HEK293 (cell line): Measurements from ENCODE around the gene PRM3.
A peak's percentile ranks its signal among the peaks of the same experiment; 100 is the strongest.

Experiments used
- CTCF ChIP-seq: fragments of 450-650 bp; formaldehyde crosslinking; IDR thresholded peaks from 2 replicates; pipeline ENCODE4 v1.5.1; 2016; ENCODE audit warnings: missing biosample characterization, missing genetic modification characterization
- MEIS1 ChIP-seq: sonication (generic); formaldehyde crosslinking; IDR thresholded peaks from 2 replicates; pipeline ENCODE4 v1.8.1; 2022; ENCODE audit warnings: missing genetic modification reagents, mild to moderate bottlenecking, borderline replicate concordance
- MYNN ChIP-seq: fragments of 450-650 bp; formaldehyde crosslinking; IDR thresholded peaks from 2 replicates; pipeline ENCODE4 v1.5.1; 2016; ENCODE audit warnings: missing biosample characterization, missing genetic modification characterization, borderline replicate concordance
- PRDM4 ChIP-seq: fragments of 450-650 bp; formaldehyde crosslinking; IDR thresholded peaks from 2 replicates; pipeline ENCODE4 v1.5.1; 2017; ENCODE audit warnings: missing biosample characterization, missing genetic modification characterization
- PRDM6 ChIP-seq: fragments of 450-650 bp; formaldehyde crosslinking; IDR thresholded peaks from 2 replicates; pipeline ENCODE4 v1.5.1; 2017; ENCODE audit warnings: missing biosample characterization, missing genetic modification characterization
- REPIN1 ChIP-seq: fragments of 450-650 bp; formaldehyde crosslinking; IDR thresholded peaks from 2 replicates; pipeline ENCODE4 v1.5.1; 2017; ENCODE audit warnings: missing biosample characterization, missing genetic modification characterization, low read depth
- WT1 ChIP-seq: fragments of 450-650 bp; formaldehyde crosslinking; IDR thresholded peaks from 2 replicates; pipeline ENCODE4 v1.5.1; 2016; ENCODE audit warnings: missing biosample characterization, missing genetic modification characterization
- ZBTB48 ChIP-seq: fragments of 450-650 bp; formaldehyde crosslinking; IDR thresholded peaks from 2 replicates; pipeline ENCODE4 v1.5.1; 2016; ENCODE audit warnings: missing biosample characterization, missing genetic modification characterization
- ZBTB7A ChIP-seq: fragments of 450-650 bp; formaldehyde crosslinking; IDR thresholded peaks from 2 replicates; pipeline ENCODE4 v1.5.1; 2016; ENCODE audit warnings: low read depth, missing biosample characterization, missing genetic modification characterization
- ZNF132 ChIP-seq: fragments of 450-650 bp; formaldehyde crosslinking; IDR thresholded peaks from 2 replicates; pipeline ENCODE4 v1.5.1; 2017; ENCODE audit warnings: missing biosample characterization, missing genetic modification characterization, borderline replicate concordance
- ZNF18 ChIP-seq: fragments of 450-650 bp; formaldehyde crosslinking; IDR thresholded peaks from 2 replicates; pipeline ENCODE4 v1.5.1; 2016; ENCODE audit warnings: missing biosample characterization, missing genetic modification characterization
- ZNF19 ChIP-seq: fragments of 450-650 bp; formaldehyde crosslinking; IDR thresholded peaks from 2 replicates; pipeline ENCODE4; 2016; ENCODE audit warnings: missing biosample characterization, missing genetic modification characterization, low read depth
- ZNF2 ChIP-seq: fragments of 450-650 bp; formaldehyde crosslinking; IDR thresholded peaks from 2 replicates; pipeline ENCODE4 v1.5.1; 2016; ENCODE audit warnings: missing biosample characterization, missing genetic modification characterization
- ZNF202 ChIP-seq: fragments of 450-650 bp; formaldehyde crosslinking; IDR thresholded peaks from 2 replicates; pipeline ENCODE4 v1.5.1; 2016; ENCODE audit warnings: missing biosample characterization, missing genetic modification characterization, borderline replicate concordance
- ZNF239 ChIP-seq: fragments of 450-650 bp; formaldehyde crosslinking; IDR thresholded peaks from 2 replicates; pipeline ENCODE4 v1.5.1; 2016; ENCODE audit warnings: missing biosample characterization, missing genetic modification characterization
- ZNF394 ChIP-seq: fragments of 450-650 bp; formaldehyde crosslinking; IDR thresholded peaks from 2 replicates; pipeline ENCODE4 v1.5.1; 2016; ENCODE audit warnings: missing biosample characterization, missing genetic modification characterization, mild to moderate bottlenecking, moderate library complexity, borderline replicate concordance
- ZNF423 ChIP-seq: fragments of 450-650 bp; formaldehyde crosslinking; IDR thresholded peaks from 2 replicates; pipeline ENCODE4 v1.5.1; 2016; ENCODE audit warnings: missing biosample characterization, missing genetic modification characterization
- ZNF501 ChIP-seq: fragments of 450-650 bp; formaldehyde crosslinking; IDR thresholded peaks from 2 replicates; pipeline ENCODE4 v1.5.1; 2016; ENCODE audit warnings: missing biosample characterization, missing genetic modification characterization
- ZNF514 ChIP-seq: fragments of 450-650 bp; formaldehyde crosslinking; IDR thresholded peaks from 2 replicates; pipeline ENCODE4 v1.5.1; 2016; ENCODE audit warnings: missing biosample characterization, missing genetic modification characterization
- ZNF548 ChIP-seq: fragments of 450-650 bp; formaldehyde crosslinking; IDR thresholded peaks from 2 replicates; pipeline ENCODE4 v1.5.1; 2016; ENCODE audit warnings: missing biosample characterization, missing genetic modification characterization
- ZNF549 ChIP-seq: fragments of 450-650 bp; IDR thresholded peaks from 2 replicates; pipeline ENCODE4 v1.5.1; 2018; ENCODE audit warnings: missing biosample characterization, missing genetic modification characterization, mild to moderate bottlenecking, inconsistent platforms, moderate library complexity
- ZNF621 ChIP-seq: fragments of 450-650 bp; formaldehyde crosslinking; IDR thresholded peaks from 2 replicates; pipeline ENCODE4 v1.5.1; 2017; ENCODE audit warnings: missing biosample characterization, missing genetic modification characterization
- ZNF639 ChIP-seq: fragments of 450-650 bp; formaldehyde crosslinking; IDR thresholded peaks from 2 replicates; pipeline ENCODE4 v1.5.1; 2016; ENCODE audit warnings: missing biosample characterization, missing genetic modification characterization
- ZNF654 ChIP-seq: fragments of 450-650 bp; formaldehyde crosslinking; IDR thresholded peaks from 2 replicates; pipeline ENCODE4 v1.5.1; 2016; ENCODE audit warnings: low read depth, missing biosample characterization, missing genetic modification characterization
- ZNF768 ChIP-seq: fragments of 450-650 bp; formaldehyde crosslinking; IDR thresholded peaks from 2 replicates; pipeline ENCODE4 v1.5.1; 2018; ENCODE audit warnings: missing biosample characterization, mild to moderate bottlenecking, missing genetic modification characterization
- ZNF776 ChIP-seq: fragments of 450-650 bp; formaldehyde crosslinking; IDR thresholded peaks from 2 replicates; pipeline ENCODE4 v1.5.0; 2017; ENCODE audit warnings: missing biosample characterization, missing genetic modification characterization, borderline replicate concordance
- ZNF792 ChIP-seq: fragments of 450-650 bp; formaldehyde crosslinking; IDR thresholded peaks from 2 replicates; pipeline ENCODE4 v1.5.1; 2016; ENCODE audit warnings: missing biosample characterization, missing genetic modification characterization
- ZNF837 ChIP-seq: fragments of 450-650 bp; formaldehyde crosslinking; IDR thresholded peaks from 2 replicates; pipeline ENCODE4 v1.5.1; 2016; ENCODE audit warnings: missing biosample characterization, missing genetic modification characterization
- ZNF843 ChIP-seq: fragments of 450-650 bp; formaldehyde crosslinking; IDR thresholded peaks from 2 replicates; pipeline ENCODE4 v1.5.1; 2016; ENCODE audit warnings: missing biosample characterization, missing genetic modification characterization
- ZSCAN16 ChIP-seq: fragments of 450-650 bp; formaldehyde crosslinking; IDR thresholded peaks from 2 replicates; pipeline ENCODE4 v1.5.1; 2016; ENCODE audit warnings: missing biosample characterization, missing genetic modification characterization
- ZSCAN4 ChIP-seq: fragments of 450-650 bp; formaldehyde crosslinking; IDR thresholded peaks from 2 replicates; pipeline ENCODE4 v1.5.1; 2017; ENCODE audit warnings: missing biosample characterization, missing genetic modification characterization

PRM3 gene

GRCh38 chr16:11257131-11257938, 16.1 kb downstream of the PRM3 start (continued):
- TF ChIP-seq ZNF792 (tag by site-specific recombination), result no peak
- peak; percentile 11; the same call in 1 of the 2 replicates for TF ChIP-seq ZNF394 (tag by site-specific recombination)
- TF ChIP-seq ZNF202 (tag by site-specific recombination), result no peak
- TF ChIP-seq MYNN (tag by site-specific recombination), result no peak
- no peak for TF ChIP-seq ZNF19 (tag by site-specific recombination)
- TF ChIP-seq ZNF2 (tag by site-specific recombination), result peak; percentile 71; the same call in 1 of the 2 replicates
- TF ChIP-seq REPIN1 (tag by site-specific recombination), result no peak
- TF ChIP-seq ZNF621 (tag by site-specific recombination), result no peak
- no peak for TF ChIP-seq ZNF843
- TF ChIP-seq ZNF549 (tag by site-specific recombination), result no peak
- peak; percentile 80 for TF ChIP-seq CTCF (tag by site-specific recombination)
- no peak for TF ChIP-seq PRDM6
- no peak for TF ChIP-seq ZSCAN4 (tag by site-specific recombination)
- TF ChIP-seq ZNF654 (tag by site-specific recombination), result peak; percentile 83
- TF ChIP-seq PRDM4 (tag by site-specific recombination), result no peak
- TF ChIP-seq ZNF514, result no peak
- peak; percentile 92 for TF ChIP-seq ZBTB48
- TF ChIP-seq ZNF837 (tag by site-specific recombination), result no peak
- TF ChIP-seq ZNF639, result no peak; the same call in 1 of the 2 replicates
- no peak for TF ChIP-seq ZNF239 (tag by site-specific recombination)
- no peak for TF ChIP-seq ZNF768
- no peak for TF ChIP-seq MEIS1 (CRISPR knock-in tag)
- no peak; the same call in 1 of the 2 replicates for TF ChIP-seq ZNF548 (tag by site-specific recombination)
- no peak for TF ChIP-seq ZNF18
- TF ChIP-seq ZNF132 (tag by site-specific recombination), result no peak
- TF ChIP-seq ZNF423 (tag by site-specific recombination), result no peak
- TF ChIP-seq ZSCAN16 (tag by site-specific recombination), result no peak
- TF ChIP-seq ZBTB7A (tag by site-specific recombination), result no peak
- no peak for TF ChIP-seq ZNF776 (tag by site-specific recombination)
- no peak for TF ChIP-seq ZNF501 (tag by site-specific recombination)
- no peak for TF ChIP-seq WT1 (tag by site-specific recombination)
